ENCODE data around the gene NAV2.

Gene NAV2, protein sequence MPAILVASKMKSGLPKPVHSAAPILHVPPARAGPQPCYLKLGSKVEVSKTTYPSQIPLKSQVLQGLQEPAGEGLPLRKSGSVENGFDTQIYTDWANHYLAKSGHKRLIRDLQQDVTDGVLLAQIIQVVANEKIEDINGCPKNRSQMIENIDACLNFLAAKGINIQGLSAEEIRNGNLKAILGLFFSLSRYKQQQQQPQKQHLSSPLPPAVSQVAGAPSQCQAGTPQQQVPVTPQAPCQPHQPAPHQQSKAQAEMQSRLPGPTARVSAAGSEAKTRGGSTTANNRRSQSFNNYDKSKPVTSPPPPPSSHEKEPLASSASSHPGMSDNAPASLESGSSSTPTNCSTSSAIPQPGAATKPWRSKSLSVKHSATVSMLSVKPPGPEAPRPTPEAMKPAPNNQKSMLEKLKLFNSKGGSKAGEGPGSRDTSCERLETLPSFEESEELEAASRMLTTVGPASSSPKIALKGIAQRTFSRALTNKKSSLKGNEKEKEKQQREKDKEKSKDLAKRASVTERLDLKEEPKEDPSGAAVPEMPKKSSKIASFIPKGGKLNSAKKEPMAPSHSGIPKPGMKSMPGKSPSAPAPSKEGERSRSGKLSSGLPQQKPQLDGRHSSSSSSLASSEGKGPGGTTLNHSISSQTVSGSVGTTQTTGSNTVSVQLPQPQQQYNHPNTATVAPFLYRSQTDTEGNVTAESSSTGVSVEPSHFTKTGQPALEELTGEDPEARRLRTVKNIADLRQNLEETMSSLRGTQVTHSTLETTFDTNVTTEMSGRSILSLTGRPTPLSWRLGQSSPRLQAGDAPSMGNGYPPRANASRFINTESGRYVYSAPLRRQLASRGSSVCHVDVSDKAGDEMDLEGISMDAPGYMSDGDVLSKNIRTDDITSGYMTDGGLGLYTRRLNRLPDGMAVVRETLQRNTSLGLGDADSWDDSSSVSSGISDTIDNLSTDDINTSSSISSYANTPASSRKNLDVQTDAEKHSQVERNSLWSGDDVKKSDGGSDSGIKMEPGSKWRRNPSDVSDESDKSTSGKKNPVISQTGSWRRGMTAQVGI (N-terminal part only)
- 3.7 to 9.6 reads per million in 2 donors for total RNA-seq

DNA sequence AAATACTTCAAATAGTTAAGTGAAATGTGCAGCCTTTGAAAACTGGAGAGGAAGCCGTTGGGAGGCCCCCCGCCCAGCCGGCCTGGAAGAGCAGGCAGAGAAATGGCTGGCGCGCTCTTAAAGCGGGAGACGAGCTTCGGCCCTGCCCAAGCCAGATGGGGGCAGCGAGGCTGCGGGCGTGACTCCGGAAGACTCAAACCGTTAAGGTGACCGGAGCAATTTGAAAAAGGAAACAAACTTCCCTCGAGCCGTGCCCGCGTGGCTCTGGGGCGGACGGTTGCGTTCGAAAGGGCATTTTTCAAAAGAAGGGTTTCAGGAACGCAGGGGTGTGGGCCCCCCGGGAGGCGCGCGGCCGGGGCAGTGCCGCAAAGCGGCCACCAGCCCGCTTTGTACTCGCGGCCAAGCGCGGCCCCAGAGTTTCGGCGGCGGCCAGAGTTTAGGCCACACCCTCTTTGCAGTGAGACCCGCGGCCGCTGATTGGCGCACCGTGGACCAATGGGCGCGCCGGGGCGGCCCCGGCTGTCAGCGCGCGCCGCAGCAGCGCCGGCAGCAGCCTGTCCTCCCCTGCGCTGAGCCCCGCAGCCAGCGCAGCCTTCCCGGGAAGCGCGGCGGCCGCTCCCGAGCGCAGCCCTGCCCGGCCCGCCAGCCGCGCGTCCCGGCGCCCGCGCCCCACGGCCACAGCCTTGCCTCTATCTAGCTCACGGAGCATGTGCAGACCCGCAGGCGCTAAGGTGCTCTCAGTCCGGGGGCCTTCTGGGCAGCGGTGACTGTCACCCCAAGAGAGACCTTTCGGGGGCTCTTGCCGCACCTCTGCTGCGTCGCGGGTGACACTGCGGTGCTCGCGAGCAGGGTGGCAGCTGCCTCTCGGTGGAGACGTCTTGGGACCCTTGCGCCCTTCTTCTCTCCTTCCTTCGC is at the start of gene NAV2:
NAV2 (plus strand) TSS at position 557 of the 915 bp plus-strand sequence. CDS start 859 bp downstream, outside the sequence.
- peak; percentile 70 for DNase-seq

DNA sequence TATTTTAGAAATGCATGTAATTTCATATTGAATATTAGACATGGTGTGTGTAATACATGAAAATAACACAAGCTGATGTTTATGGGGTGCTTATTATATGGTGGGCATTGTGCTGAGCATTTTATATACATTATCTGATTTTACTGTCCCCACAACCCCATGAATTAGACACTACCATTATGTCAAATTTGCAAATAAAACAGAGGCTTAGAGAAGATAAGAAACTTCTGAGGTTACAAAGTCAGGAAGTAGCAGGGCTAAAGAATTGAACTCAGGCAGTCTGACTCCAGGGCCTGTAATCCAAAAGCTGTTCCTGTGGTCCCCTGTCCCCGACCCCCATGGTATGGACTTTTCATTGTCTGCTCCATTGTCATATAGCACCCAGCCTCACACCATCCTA is 49.4 kb upstream of the NAV2 start:
- DNase-seq: no peak

GRCh38 chr11:19664886-19665548 is 47.6 kb upstream of the NAV2 start:
- no peak for DNase-seq

GRCh38 chr11:19666951-19667350 is 45.7 kb upstream of the NAV2 start:
- DNase-seq: no peak

DNA sequence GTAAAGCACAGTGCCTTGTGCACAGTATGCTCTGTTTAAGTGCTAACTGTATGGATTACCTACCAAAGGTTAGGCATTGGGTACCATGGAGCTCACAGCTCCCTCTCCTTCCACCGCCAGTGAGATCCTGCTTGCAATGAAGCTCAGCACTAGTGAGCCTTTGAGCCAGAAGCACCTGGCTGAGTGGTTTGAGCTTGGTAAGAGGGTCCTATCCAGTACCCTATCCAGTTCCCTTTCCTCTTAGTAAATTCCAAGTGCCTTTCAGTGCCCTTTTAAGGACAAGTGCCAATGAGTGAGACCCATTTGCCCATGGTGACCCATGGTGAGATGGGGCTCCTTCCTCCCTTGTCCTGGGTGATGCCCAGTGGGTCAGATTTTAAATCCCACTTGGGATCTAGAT is 43.1 kb upstream of the NAV2 start:
- DNase-seq: no peak

- no peak for DNase-seq
These were observed 42.4 kb upstream of the NAV2 start for GRCh38 chr11:19670030-19670791.

DNA sequence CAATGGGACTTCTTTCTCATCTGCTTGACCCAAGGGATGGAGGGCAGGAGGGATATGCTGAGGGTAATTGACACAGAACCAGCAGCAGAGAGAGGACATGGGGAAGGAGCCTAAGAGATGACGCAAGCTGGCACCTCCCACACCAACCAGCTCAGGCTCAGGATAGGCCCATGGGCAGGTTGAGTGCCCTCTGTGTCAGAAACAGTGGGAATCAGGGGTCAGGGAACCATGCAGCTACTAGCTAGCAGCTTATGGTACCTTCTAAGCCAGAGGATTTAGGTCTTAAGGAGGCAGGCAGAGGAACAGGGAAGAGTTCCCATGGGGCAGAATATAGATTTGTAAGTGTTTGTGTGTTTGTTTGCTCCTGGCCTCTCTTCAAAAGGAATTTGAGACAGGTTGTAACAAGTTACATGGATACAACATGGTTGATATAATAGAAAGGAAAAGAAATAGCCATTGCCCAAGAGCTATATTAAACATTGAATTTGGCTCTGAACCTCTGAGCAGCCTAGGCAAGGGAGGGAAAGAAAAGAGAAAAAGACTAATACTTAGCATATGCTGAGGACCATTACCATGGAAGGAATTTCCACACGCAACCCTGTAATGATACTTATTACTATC is 39.9 kb upstream of the NAV2 start:
- DNase-seq: no peak

- DNase-seq: no peak
These were observed 38.5 kb upstream of the NAV2 start for GRCh38 chr11:19673924-19674729.

DNA sequence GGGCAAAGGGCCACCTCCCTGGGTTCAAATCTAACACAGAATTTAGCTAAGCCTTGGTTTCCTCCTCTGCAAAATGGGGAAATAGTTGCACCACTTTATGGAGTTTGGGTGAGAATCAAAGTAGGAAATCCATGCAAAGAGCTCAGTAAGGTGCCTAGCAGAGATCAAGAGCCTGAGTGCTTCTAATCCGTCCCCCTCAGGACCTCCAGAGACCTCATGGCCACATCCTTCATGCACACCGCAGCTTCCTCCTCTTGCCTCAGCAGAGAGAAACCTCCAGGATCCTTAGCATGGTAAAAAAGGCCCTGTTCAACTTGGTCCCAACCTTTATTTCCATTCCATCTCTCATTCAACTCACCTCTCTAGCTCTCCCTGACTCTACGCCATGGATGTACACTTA is 37.8 kb upstream of the NAV2 start:
- no peak for DNase-seq

DNA sequence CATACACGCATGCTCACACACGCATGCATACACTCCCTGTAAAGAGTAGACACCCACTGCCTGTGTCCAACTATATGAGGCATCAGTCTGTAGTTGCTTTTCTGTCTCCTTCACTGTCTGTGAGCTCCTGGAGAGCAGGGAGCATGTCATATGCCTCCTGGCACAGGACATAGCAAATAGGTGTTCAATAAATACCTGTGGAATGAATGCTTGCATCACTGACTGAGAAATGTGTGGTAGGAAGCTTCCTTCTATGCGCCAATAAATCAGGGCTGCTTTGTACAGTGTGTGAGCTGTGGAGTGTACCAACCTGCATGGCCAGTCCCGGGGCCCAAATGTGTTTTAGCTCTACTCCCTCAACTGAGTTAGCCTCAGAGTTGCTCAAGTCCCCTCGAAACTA is 37.2 kb upstream of the NAV2 start:
- DNase-seq: no peak

- no peak for DNase-seq
These were observed 35.9 kb upstream of the NAV2 start for GRCh38 chr11:19676475-19677380.

- no peak for DNase-seq
These were observed 35.1 kb upstream of the NAV2 start for GRCh38 chr11:19677381-19678080.

GRCh38 chr11:19679952-19680828 is 32.4 kb upstream of the NAV2 start:
- no peak for DNase-seq

DNA sequence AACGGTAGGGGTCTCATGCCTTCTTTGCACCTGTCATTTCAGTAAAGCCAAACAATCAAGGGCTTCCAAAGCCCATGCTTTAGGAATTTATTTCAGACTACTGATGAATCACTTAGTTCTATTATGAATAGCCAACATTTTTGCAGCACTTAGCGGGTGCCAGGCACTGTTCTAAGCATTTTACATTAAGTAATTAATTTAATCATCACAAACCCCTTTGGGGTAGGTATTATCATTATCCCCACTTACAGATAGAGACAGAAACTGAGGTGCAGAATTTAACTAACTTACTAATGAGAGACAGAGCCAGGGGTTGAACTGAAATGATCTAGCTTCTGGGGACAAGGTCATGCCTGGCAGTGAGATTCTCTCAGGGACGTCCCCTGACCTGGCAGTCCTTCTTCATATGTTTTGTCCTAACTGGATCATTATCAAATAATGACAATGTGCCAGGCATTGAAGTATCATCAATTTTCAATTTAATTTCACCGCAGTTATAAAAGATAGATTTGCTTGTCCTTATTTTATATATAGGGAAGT is 31.7 kb upstream of the NAV2 start:
- DNase-seq: no peak

GRCh38 chr11:19683141-19683805 is 29.4 kb upstream of the NAV2 start:
- DNase-seq: no peak
